Brain microvascular endothelial cell (primary cell): ENCODE data around the gene FOCAD.

Experiments
- DNase-seq: peaks from one replicate; pipeline ENCODE4 v3.0.0-alpha.2; 2020
- H3K27ac ChIP-seq: fragments of 250-450 bp; sonication (Bioruptor Pico); 2 replicates; pipeline ENCODE4 v1.5.1; 2020; ENCODE audit warnings: mild to moderate bottlenecking, moderate library complexity
- H3K27me3 ChIP-seq: fragments of 250-450 bp; sonication (Bioruptor Pico); replicated peaks from 2 replicates; pipeline ENCODE4 v1.5.1; 2020; ENCODE audit warnings: mild to moderate bottlenecking
- H3K36me3 ChIP-seq: fragments of 250-450 bp; sonication (Bioruptor Pico); replicated peaks from 2 replicates; pipeline ENCODE4 v1.5.1; 2020; ENCODE audit warnings: mild to moderate bottlenecking
- H3K4me3 ChIP-seq: 2 replicates; pipeline ENCODE4 v1.5.1; 2011; ENCODE audit warnings: low read depth, mild to moderate bottlenecking, control low read depth, low read length, moderate library complexity
- CTCF ChIP-seq: IDR thresholded peaks from 2 replicates; pipeline ENCODE4 v1.5.1; 2011; ENCODE audit warnings: low read depth, mild to moderate bottlenecking, moderate library complexity, low read length, control low read depth, inconsistent platforms; ENCODE audit errors: missing control alignments
- in situ Hi-C: cut with HindIII; loops from 2 replicates; pipeline ENCODE4 v1.10.0; 2017; ENCODE audit warnings: low sequenced_read_pairs, low pct_ligation_motif_present

FOCAD gene

GRCh38 chr9:20658677-20659473, 25.2 kb upstream of the FOCAD start:
- no peak for TF ChIP-seq CTCF
- in situ Hi-C loops: no loop called here
- Histone ChIP-seq H3K27ac (no peak overlapping the region), H3K36me3 (no peaks in the 10 kb centered on the region), H3K4me3 (peak overlapping the region; percentile 51), H3K27me3 (no peaks in the 10 kb centered on the region)
- DNase-seq: no peak

GRCh38 chr9:20659474-20659967, 24.5 kb upstream of the FOCAD start:
- no peak for DNase-seq
- Histone ChIP-seq H3K27me3 (no peaks in the 10 kb centered on the region), H3K27ac (no peak overlapping the region), H3K36me3 (no peaks in the 10 kb centered on the region), H3K4me3 (no peak overlapping the region)
- no peak for TF ChIP-seq CTCF
- in situ Hi-C loops: no loop called here

- Histone ChIP-seq H3K27ac (no peak overlapping the region), H3K27me3 (no peaks in the 10 kb centered on the region), H3K36me3 (no peaks in the 10 kb centered on the region), H3K4me3 (no peak overlapping the region)
- no peak for DNase-seq
- no peak for TF ChIP-seq CTCF
- in situ Hi-C loops: no loop called here
These were observed 21.9 kb upstream of the FOCAD start for GRCh38 chr9:20662156-20662555.

- TF ChIP-seq CTCF: no peak
- in situ Hi-C loops: no loop called here
- Histone ChIP-seq H3K27me3 (no peaks in the 10 kb centered on the region), H3K27ac (no peak overlapping the region), H3K4me3 (no peak overlapping the region), H3K36me3 (no peaks in the 10 kb centered on the region)
- DNase-seq: no peak
These were observed 20.9 kb upstream of the FOCAD start for GRCh38 chr9:20663133-20663532.

- no peak for TF ChIP-seq CTCF
- Histone ChIP-seq H3K27ac (no peak overlapping the region), H3K4me3 (no peak overlapping the region), H3K36me3 (no peaks in the 10 kb centered on the region), H3K27me3 (no peaks in the 10 kb centered on the region)
- no peak for DNase-seq
- in situ Hi-C loops: no loop called here
These were observed 19.6 kb upstream of the FOCAD start for GRCh38 chr9:20664501-20664900.

GRCh38 chr9:20670395-20670794, 13.7 kb upstream of the FOCAD start:
- no peak for DNase-seq
- no peak for TF ChIP-seq CTCF
- Histone ChIP-seq H3K4me3 (no peak overlapping the region), H3K36me3 (no peaks in the 10 kb centered on the region), H3K27me3 (no peaks in the 10 kb centered on the region), H3K27ac (no peak overlapping the region)
- in situ Hi-C loops: no loop called here
